K562 (cell line): Measurements from ENCODE around the gene TCF23. TPM values are rescaled to one million over a fixed set of nuclear protein-coding genes. Genes with fewer than 3 reads are reported as not detected.
A peak's percentile ranks its signal among the peaks of the same experiment; 100 is the strongest.

Experiments used
- ATAC-seq: fragments of 200-7000 bp; cut with Tn5 transposase; 3 replicates; pipeline ENCODE4 v1.9.1; 2020; ENCODE audit warnings: moderate library complexity
- BruUV-seq: library from RNA; stranded (reverse); fragments of 400-500 nt; replicated peaks from 2 replicates; lab custom pipeline; 2021; lab: Mats Ljungman, UMichigan
- CTCF ChIA-PET: fragments of 300-600 bp; formaldehyde crosslinking; extraction: SDS; loops from one replicate; lab custom pipeline; 2021; ENCODE audit warnings: low intra/inter-chr PET ratio; lab: Yijun Ruan, JAX
- POLR2A ChIA-PET: fragments of 300-600, 350-650 bp; sonication (Branson Sonifier 250); formaldehyde crosslinking; extraction: SDS; loops from one replicate; lab custom pipeline; 2021; ENCODE audit warnings: antibody characterized with exemption, inconsistent platforms; lab: Yijun Ruan, JAX
- DNase-seq, 4 experiments: peaks; one replicate each; pipeline versions ENCODE4 v3.0.0 to v3.0.0-alpha.2; 2011 to 2018; ENCODE audit warnings: low spot score in 3 of 4, mixed read lengths in 3 of 4; ENCODE audit errors: extremely low read depth in 1 of 4
- FAIRE-seq: peaks from 2 replicates; lab custom pipeline; 2011; peaks lifted over from hg19 to GRCh38; lab: Jason Lieb, UNC
- H2AFZ ChIP-seq: 2 replicates; pipeline ENCODE4 v1.6.0; 2011; ENCODE audit warnings: low read depth, low read length, control low read depth, inconsistent platforms
- H3K27ac ChIP-seq: fragments of 200-600 bp; 3 replicates; pipeline ENCODE4 v1.8.0; 2011; ENCODE audit warnings: low read depth, mild to moderate bottlenecking, control low read depth, inconsistent platforms, low read length, moderate library complexity, mixed read lengths; ENCODE audit errors: extremely low read depth
- H3K27me3 ChIP-seq, 2 experiments: fragments of 300-600 bp in 1 of 2; 2 replicates in 1 of 2; 3 replicates in 1 of 2; pipeline versions ENCODE4 v1.6.0 to v1.8.0; 2011; ENCODE audit warnings: inconsistent platforms in 2 of 2, low read length in 2 of 2, mild to moderate bottlenecking in 1 of 2, mixed read lengths in 1 of 2, moderate library complexity in 1 of 2; ENCODE audit not compliant: control insufficient read depth in 2 of 2, insufficient read depth in 2 of 2
- H3K36me3 ChIP-seq: fragments of 300-600 bp; 3 replicates; pipeline ENCODE4 v1.8.0; 2011; ENCODE audit warnings: mild to moderate bottlenecking, low read length, inconsistent platforms; ENCODE audit not compliant: control insufficient read depth, insufficient read depth
- H3K4me1 ChIP-seq, 2 experiments: fragments of 200-600 bp in 1 of 2; replicated peaks in 1 of 2; 2 replicates in 1 of 2; 3 replicates in 1 of 2; pipeline versions ENCODE4 v1.5.1 to v1.8.0; 2011; ENCODE audit warnings: inconsistent platforms in 2 of 2, low read length in 2 of 2, mild to moderate bottlenecking in 1 of 2, mixed read lengths in 1 of 2, moderate library complexity in 1 of 2; ENCODE audit not compliant: control insufficient read depth in 2 of 2, insufficient read depth in 2 of 2
- H3K4me2 ChIP-seq: 2 replicates; pipeline ENCODE4 v1.6.1; 2011; ENCODE audit warnings: low read length, control low read depth, inconsistent platforms, mixed read lengths; ENCODE audit not compliant: insufficient read depth
- H3K4me3 ChIP-seq: fragments of 200-600 bp; sonication (generic), shearing (Covaris generic); 2 replicates; pipeline ENCODE4 v1.5.1; 2016; ENCODE audit warnings: control low read depth, inconsistent platforms
- H3K79me2 ChIP-seq: fragments of 200-600 bp; 3 replicates; pipeline ENCODE4 v1.8.0; 2011; ENCODE audit warnings: low read length, inconsistent platforms; ENCODE audit not compliant: control insufficient read depth, insufficient read depth
- H3K9ac ChIP-seq, 2 experiments: 2 replicates each; pipeline versions ENCODE4 v1.6.0 to v1.6.1; 2011; ENCODE audit warnings: low read depth in 2 of 2, low read length in 2 of 2, control low read depth in 1 of 2, inconsistent platforms in 1 of 2, mild to moderate bottlenecking in 1 of 2, mixed read lengths in 1 of 2; ENCODE audit not compliant: insufficient read depth in 1 of 2
- H3K9me1 ChIP-seq: one replicate; pipeline ENCODE4 v1.6.0; 2011; ENCODE audit warnings: inconsistent platforms, mild to moderate bottlenecking, low read length, moderate library complexity; ENCODE audit not compliant: control insufficient read depth, insufficient read depth
- H3K9me3 ChIP-seq: replicated peaks from 2 replicates; pipeline ENCODE4 v1.5.1; 2011; ENCODE audit warnings: low read depth, low read length, inconsistent platforms; ENCODE audit not compliant: control insufficient read depth, insufficient read depth
- H4K20me1 ChIP-seq: replicated peaks from 2 replicates; pipeline ENCODE4 v1.6.1; 2011; ENCODE audit warnings: low read length, inconsistent platforms, mixed read lengths; ENCODE audit not compliant: control insufficient read depth, insufficient read depth
- BHLHE40 ChIP-seq: IDR thresholded peaks from 2 replicates; pipeline ENCODE4 v1.6.1; 2011; ENCODE audit warnings: low read length, improper control_type of control experiment
- CHAMP1 ChIP-seq: fragments of 450-650 bp; IDR thresholded peaks from 2 replicates; pipeline ENCODE4 v1.6.1; 2016; ENCODE audit warnings: mild to moderate bottlenecking
- WGBS: fragments of 100-300 bp; shearing (Covaris generic); methylation state at CpG from one replicate; pipeline ENCODE4 v1.1.6; 2016; ENCODE audit warnings: low coverage, mixed read lengths; ENCODE audit not compliant: insufficient coverage; ENCODE audit errors: missing lambda C conversion rate; 5-methylcytosine and 5-hydroxymethylcytosine counted together
- in situ Hi-C: fragments of 300-500 bp; cut with MboI; formaldehyde crosslinking; loops from 4 replicates; pipeline ENCODE4 v1.15.0; 2018; ENCODE audit warnings: inconsistent platforms, mixed read lengths
- intact Hi-C: fragments of 100-400 bp; cut with micrococcal nuclease; formaldehyde crosslinking; loops from 2 replicates; pipeline ENCODE4 v1.14.2; 2022
- polyA plus RNA-seq, 8 experiments: library from polyadenylated mRNA; depleted of rRNA in 4 of 8; stranded (reverse) in 5 of 8; unstranded in 3 of 8; fragments of >200 nt; fragmentation: Nextera tagmentation in 2 of 8; fragmentation: Illumina TruSeq in 1 of 8; extraction: Ambion mirVana in 2 of 8; extraction: Trizol in 1 of 8; gene quantifications; 2 replicates each; pipeline versions ENCODE4 v1.2.1 to v1.2.3, GENCODE V29; 2011 to 2014; ENCODE audit warnings: inconsistent platforms in 1 of 8, missing spikeins in 1 of 8
- total RNA-seq, 7 experiments: library from RNA; depleted of rRNA in 6 of 7; stranded (reverse); fragments of >200 nt in 6 of 7; fragmentation: Illumina TruSeq in 2 of 7; extraction: Trizol in 2 of 7; gene quantifications; 2 replicates each; pipeline versions ENCODE4 v1.2.1 to v1.2.3, GENCODE V29; 2011 to 2021; ENCODE audit warnings: low replicate concordance in 1 of 7

TCF23 gene
- total and polyA plus RNA-seq, 9 of the 15 experiments (the other 6 are each of a cell fraction or from before 2014, with no cell fraction given) = 0.07 TPM; not detected in 8

GRCh38 chr2:27159271-27159670, 10.5 kb downstream of the TCF23 start:
- H3K4me2 ChIP-seq = no peak overlapping the region
- no peak for FAIRE-seq
- no peaks in the 10 kb centered on the region for H4K20me1 ChIP-seq
- H3K27ac ChIP-seq = no peak overlapping the region
- no peak for DNase-seq
- H3K36me3 ChIP-seq = no peaks in the 10 kb centered on the region
- ChIA-PET CTCF (no interaction called here), POLR2A (interaction anchor here (0.6 to 1.6 kb wide), 2 partner anchors 41 to 120 kb away, joined by 3 to 5 read pairs; no protein-coding TSS in a partner anchor)
- H3K9me3 ChIP-seq = no peaks in the 10 kb centered on the region
- no peaks in the 10 kb centered on the region for H3K9me1 ChIP-seq
- ATAC-seq = peak; percentile 12; the same call in 2 of the 3 replicates
- no TSS peak for BruUV-seq
- TF ChIP-seq BHLHE40 (no peak), CHAMP1 (no peak)
- TF ChIP-seq, all 486 proteins: peak for 0
- 25% methylated on average over 5 of the region's 6 CpGs for WGBS
- intact Hi-C loops (no loop called here), in situ Hi-C loops (no loop called here)
- H3K4me1 ChIP-seq = peaks cover 0 to 13% of the 10 kb centered on the region in 2 experiments; a peak in 3 of 5 replicates
- 0 out of 4 replicates have a peak overlapping the region, but pooled peaks of 1 of the 2 experiments have one; percentile 45 for H3K9ac ChIP-seq
- H3K4me3 ChIP-seq = no peak overlapping the region
- H3K79me2 ChIP-seq = no peaks in the 10 kb centered on the region
- no peaks in the 10 kb centered on the region for H3K27me3 ChIP-seq
- H2AFZ ChIP-seq = 0 out of 2 replicates have a peak overlapping the region, but pooled peaks have one; percentile 28
